HCT116 (cell line): ENCODE results near the gene TRIM66.

Source experiments
- CBX3 ChIP-seq: IDR thresholded peaks from 2 replicates; pipeline ENCODE4 v1.6.1; 2012; ENCODE audit warnings: low read depth
- CEBPB ChIP-seq: IDR thresholded peaks from 2 replicates; pipeline ENCODE4 v1.6.1; 2012; ENCODE audit warnings: low read depth
- CTCF ChIP-seq, 3 experiments: fragments of 200-600 bp in 1 of 3; sonication (generic) in 1 of 3; IDR thresholded peaks in 2 of 3; conservative IDR thresholded peaks in 1 of 3; 2 replicates each; pipeline ENCODE4 v1.5.1; 2012 to 2017; ENCODE audit warnings: low read depth in 2 of 3, low read length in 2 of 3, antibody characterized with exemption in 1 of 3, borderline replicate concordance in 1 of 3, control low read depth in 1 of 3, mild to moderate bottlenecking in 1 of 3, mixed read lengths in 1 of 3, mixed run types in 1 of 3, moderate library complexity in 1 of 3; ENCODE audit not compliant: insufficient read depth in 1 of 3
- EZH2 ChIP-seq: fragments of 200-600 bp; sonication (generic); IDR thresholded peaks from 2 replicates; pipeline ENCODE4 v1.6.1; 2017; ENCODE audit warnings: antibody characterized with exemption, mixed run types
- FOSL1 ChIP-seq: IDR thresholded peaks from 2 replicates; pipeline ENCODE4 v1.6.1; 2012; ENCODE audit warnings: low read depth
- POLR2A ChIP-seq: IDR thresholded peaks from 2 replicates; pipeline ENCODE4 v1.7.0; 2011; ENCODE audit warnings: borderline replicate concordance; ENCODE audit not compliant: insufficient read depth, insufficient read length; ENCODE audit errors: extremely low read depth
- POLR2AphosphoS5 ChIP-seq: IDR thresholded peaks from 2 replicates; pipeline ENCODE4 v1.6.1; 2011; ENCODE audit warnings: mild to moderate bottlenecking, low read depth, low read length, moderate library complexity
- RAD21 ChIP-seq: IDR thresholded peaks from 2 replicates; pipeline ENCODE4 v1.6.1; 2012; ENCODE audit warnings: low read depth, mild to moderate bottlenecking
- REST ChIP-seq: IDR thresholded peaks from 2 replicates; pipeline ENCODE4 v1.6.1; 2012; ENCODE audit warnings: low read depth
- SIN3A ChIP-seq: IDR thresholded peaks from 2 replicates; pipeline ENCODE4 v1.6.1; 2012; ENCODE audit warnings: low read depth
- YY1 ChIP-seq: IDR thresholded peaks from 2 replicates; pipeline ENCODE4 v1.6.1; 2011; ENCODE audit warnings: low read length, low read depth, moderate library complexity, mild to moderate bottlenecking; ENCODE audit not compliant: insufficient replicate concordance; ENCODE audit errors: extremely low read depth
- ZNF274 ChIP-seq: fragments of 200-500 bp; sonication (Bioruptor generic); IDR thresholded peaks from 2 replicates; pipeline ENCODE4 v1.6.1; 2014; ENCODE audit warnings: mild to moderate bottlenecking, low read depth, low read length, inconsistent platforms

- TF ChIP-seq CTCF (IDR thresholded peaks at IDR 0.05 in 2 of 3, conservative IDR thresholded peaks at IDR 0.05 in 1 of 3; ENCODE audit: borderline replicate concordance in 1 of 3, insufficient read depth in 1 of 3, low read depth in 2 of 3, low read length in 2 of 3) = no peak
- TF ChIP-seq EZH2 = no peak
- no peak for TF ChIP-seq CEBPB
- TF ChIP-seq REST = no peak
- no peak for TF ChIP-seq SIN3A
- no peak for TF ChIP-seq YY1
- TF ChIP-seq POLR2A = no peak
- no peak for TF ChIP-seq CBX3
- TF ChIP-seq POLR2AphosphoS5 = no peak
- no peak for TF ChIP-seq FOSL1
- TF ChIP-seq RAD21 = no peak
- no peak for TF ChIP-seq ZNF274
Measured at GRCh38 chr11:8646873-8647272, 35.6 kb downstream of the TRIM66 start.
